ENCODE results near the gene E2F1.

The E2F1 gene

DNA sequence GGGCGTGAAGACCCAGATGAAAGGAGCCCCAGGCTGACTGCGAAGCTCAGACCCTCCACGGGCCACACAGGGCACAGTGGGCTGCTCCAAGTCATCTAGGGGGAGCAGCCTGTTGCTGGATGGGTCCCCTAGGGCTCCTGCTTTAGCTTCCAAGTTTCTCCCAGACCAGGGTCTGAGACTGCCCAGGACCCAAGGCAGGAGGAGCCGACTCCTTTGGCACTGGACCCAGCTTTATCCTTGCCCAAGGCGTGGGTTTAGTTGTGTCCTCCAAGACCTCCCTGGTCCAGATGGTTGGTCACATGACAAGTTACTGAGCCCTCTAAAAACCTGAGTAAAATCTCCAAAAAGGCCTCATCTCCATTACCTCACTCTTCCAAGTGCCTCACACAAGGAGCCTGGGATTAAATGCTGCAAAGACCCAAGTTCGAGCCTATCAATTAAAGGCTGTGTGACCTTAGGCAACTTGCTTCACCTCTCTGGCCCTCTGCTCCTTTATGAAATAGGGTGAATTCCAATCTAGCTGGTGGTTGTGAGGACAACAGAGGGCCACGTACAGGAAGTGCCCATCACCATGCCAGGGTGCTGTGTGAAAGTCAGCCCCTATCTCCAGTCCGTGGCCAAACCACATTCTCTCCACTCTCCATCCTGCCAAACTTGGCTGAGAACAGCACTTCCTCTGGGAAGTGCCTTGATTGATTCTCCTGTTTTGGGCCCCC lies 14.5 kb downstream of the E2F1 start:
- H3K27ac ChIP-seq, result no peak overlapping the region

GRCh38 chr20:33670715-33671499 lies 15.3 kb downstream of the E2F1 start:
- Histone ChIP-seq H3K79me2 (no peaks in the 10 kb centered on the region), H3K9ac (no peak overlapping the region), H3K4me2 (ENCODE audit: low read length) (no peak overlapping the region), H2AFZ (no peak overlapping the region), H3K36me3 (ENCODE audit: control insufficient read depth, insufficient read depth, low read length) (no peaks in the 10 kb centered on the region), H3K27me3 (ENCODE audit: control insufficient read depth, insufficient read depth, low read length) (no peaks in the 10 kb centered on the region), H3K27ac (no peak overlapping the region), H3K4me3 (ENCODE audit: low read depth, low read length) (no peak overlapping the region), H3K9me3 (ENCODE audit: control insufficient read depth, low read length) (no peaks in the 10 kb centered on the region), H3K4me1 (peaks cover 20% of the 10 kb centered on the region)
- TF ChIP-seq, protein P1, sequence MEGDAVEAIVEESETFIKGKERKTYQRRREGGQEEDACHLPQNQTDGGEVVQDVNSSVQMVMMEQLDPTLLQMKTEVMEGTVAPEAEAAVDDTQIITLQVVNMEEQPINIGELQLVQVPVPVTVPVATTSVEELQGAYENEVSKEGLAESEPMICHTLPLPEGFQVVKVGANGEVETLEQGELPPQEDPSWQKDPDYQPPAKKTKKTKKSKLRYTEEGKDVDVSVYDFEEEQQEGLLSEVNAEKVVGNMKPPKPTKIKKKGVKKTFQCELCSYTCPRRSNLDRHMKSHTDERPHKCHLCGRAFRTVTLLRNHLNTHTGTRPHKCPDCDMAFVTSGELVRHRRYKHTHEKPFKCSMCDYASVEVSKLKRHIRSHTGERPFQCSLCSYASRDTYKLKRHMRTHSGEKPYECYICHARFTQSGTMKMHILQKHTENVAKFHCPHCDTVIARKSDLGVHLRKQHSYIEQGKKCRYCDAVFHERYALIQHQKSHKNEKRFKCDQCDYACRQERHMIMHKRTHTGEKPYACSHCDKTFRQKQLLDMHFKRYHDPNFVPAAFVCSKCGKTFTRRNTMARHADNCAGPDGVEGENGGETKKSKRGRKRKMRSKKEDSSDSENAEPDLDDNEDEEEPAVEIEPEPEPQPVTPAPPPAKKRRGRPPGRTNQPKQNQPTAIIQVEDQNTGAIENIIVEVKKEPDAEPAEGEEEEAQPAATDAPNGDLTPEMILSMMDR (IDR thresholded peaks at IDR 0.05), result no peak

More for the DNA sequence above, 14.5 kb downstream of the E2F1 start:
- Histone ChIP-seq H3K9me3 (ENCODE audit: control insufficient read depth, low read length) (no peaks in the 10 kb centered on the region), H3K4me1 (peaks cover 16% of the 10 kb centered on the region), H3K4me2 (ENCODE audit: low read length) (no peak overlapping the region), H3K36me3 (ENCODE audit: control insufficient read depth, insufficient read depth, low read length) (no peaks in the 10 kb centered on the region), H2AFZ (no peak overlapping the region), H3K9ac (no peak overlapping the region), H3K79me2 (no peaks in the 10 kb centered on the region), H3K27me3 (ENCODE audit: control insufficient read depth, insufficient read depth, low read length) (no peaks in the 10 kb centered on the region), H3K4me3 (ENCODE audit: low read depth, low read length) (no peak overlapping the region)
- TF ChIP-seq, protein P1 (IDR thresholded peaks at IDR 0.05), result no peak

- no peak overlapping the region for H3K4me3 ChIP-seq (ENCODE audit: low read depth, low read length)
- H3K9me3 ChIP-seq (ENCODE audit: control insufficient read depth, low read length), result no peaks in the 10 kb centered on the region
- H3K27me3 ChIP-seq (ENCODE audit: control insufficient read depth, insufficient read depth, low read length), result no peaks in the 10 kb centered on the region
- no peak overlapping the region for H2AFZ ChIP-seq
- H3K4me1 ChIP-seq, result peaks cover 20% of the 10 kb centered on the region
- H3K4me2 ChIP-seq (ENCODE audit: low read length), result no peak overlapping the region
- no peak overlapping the region for H3K27ac ChIP-seq
- TF ChIP-seq, protein P1 (IDR thresholded peaks at IDR 0.05), result no peak
- H3K9ac ChIP-seq, result no peak overlapping the region
- H3K36me3 ChIP-seq (ENCODE audit: control insufficient read depth, insufficient read depth, low read length), result no peaks in the 10 kb centered on the region
- H3K79me2 ChIP-seq, result no peaks in the 10 kb centered on the region
Observed at GRCh38 chr20:33669873-33670640, 16.1 kb downstream of the E2F1 start.

- H3K27ac ChIP-seq, result no peak overlapping the region
Observed at GRCh38 chr20:33669224-33669623, 17.0 kb downstream of the E2F1 start.

More at GRCh38 chr20:33669224-33669623, 17.0 kb downstream of the E2F1 start:
- Histone ChIP-seq H3K4me1 (peaks cover 26% of the 10 kb centered on the region), H2AFZ (no peak overlapping the region), H3K9me3 (ENCODE audit: control insufficient read depth, low read length) (no peaks in the 10 kb centered on the region), H3K36me3 (ENCODE audit: control insufficient read depth, insufficient read depth, low read length) (no peaks in the 10 kb centered on the region), H3K9ac (no peak overlapping the region), H3K4me3 (ENCODE audit: low read depth, low read length) (no peak overlapping the region), H3K27me3 (ENCODE audit: control insufficient read depth, insufficient read depth, low read length) (no peaks in the 10 kb centered on the region), H3K4me2 (ENCODE audit: low read length) (no peak overlapping the region), H3K79me2 (no peaks in the 10 kb centered on the region)
- TF ChIP-seq, protein P1 (IDR thresholded peaks at IDR 0.05), result no peak
